GM18505 (cell line): Measurements from ENCODE around the gene DAD1.

Source experiments
- ATAC-seq: cut with Tn5 transposase; IDR thresholded peaks from one replicate; pipeline ENCODE4 v1.9.1; 2021; ENCODE audit not compliant: unreplicated experiment
- POLR2A ChIP-seq: IDR thresholded peaks from 4 replicates; pipeline ENCODE4 v1.6.1; 2011; ENCODE audit warnings: borderline replicate concordance; ENCODE audit not compliant: insufficient read depth, insufficient read length; ENCODE audit errors: extremely low read depth

Gene DAD1

DNA sequence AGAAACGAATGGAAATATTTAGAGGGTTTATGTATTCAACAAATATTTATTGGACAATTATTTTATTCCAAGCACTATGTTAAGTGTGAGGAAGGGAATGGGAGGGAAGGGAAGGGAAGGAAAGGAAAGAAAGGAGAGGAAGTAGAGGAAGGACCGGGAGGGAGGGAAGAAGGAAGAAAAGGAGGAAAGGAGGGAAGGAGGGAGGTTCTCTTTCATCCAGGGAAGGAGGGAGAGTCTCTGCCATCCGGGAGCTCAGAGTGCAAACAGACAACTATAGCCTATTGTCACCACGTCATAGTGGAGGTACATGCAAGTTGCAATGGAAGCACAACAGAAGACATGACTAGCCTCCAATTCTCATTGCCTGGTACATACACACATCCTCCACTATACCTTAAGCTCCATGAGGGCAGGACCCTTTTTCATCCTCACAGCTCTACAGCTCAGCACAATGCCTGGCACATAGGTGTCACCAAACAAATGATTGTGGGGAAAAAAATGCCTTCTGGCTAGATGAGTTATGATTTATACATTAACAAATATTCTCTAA, 48.1 kb downstream of the DAD1 start:
- no peak for TF ChIP-seq POLR2A
- no peak for ATAC-seq

DNA sequence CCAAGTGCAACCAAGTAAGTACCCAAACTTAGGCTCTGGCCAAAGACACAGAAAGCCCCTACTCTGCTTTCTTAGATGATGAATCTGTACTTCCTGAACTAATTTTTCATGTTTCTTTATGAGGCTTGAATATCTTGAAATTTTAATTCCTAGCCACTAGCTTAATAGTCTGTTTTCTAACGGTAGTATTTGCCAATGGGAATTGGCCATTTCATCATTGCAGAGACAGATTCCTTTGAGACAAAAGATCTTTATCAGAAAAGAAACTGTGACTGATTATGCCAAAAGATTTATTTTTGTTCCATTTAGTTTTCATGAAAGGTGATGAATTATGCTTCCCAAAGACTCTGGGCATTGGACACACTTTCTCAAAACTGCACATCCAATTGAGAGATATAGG, 48.7 kb downstream of the DAD1 start:
- TF ChIP-seq POLR2A, result no peak
- ATAC-seq, result no peak

GRCh38 chr14:22539831-22540230, 49.2 kb downstream of the DAD1 start:
- no peak for TF ChIP-seq POLR2A
- no peak for ATAC-seq

DNA sequence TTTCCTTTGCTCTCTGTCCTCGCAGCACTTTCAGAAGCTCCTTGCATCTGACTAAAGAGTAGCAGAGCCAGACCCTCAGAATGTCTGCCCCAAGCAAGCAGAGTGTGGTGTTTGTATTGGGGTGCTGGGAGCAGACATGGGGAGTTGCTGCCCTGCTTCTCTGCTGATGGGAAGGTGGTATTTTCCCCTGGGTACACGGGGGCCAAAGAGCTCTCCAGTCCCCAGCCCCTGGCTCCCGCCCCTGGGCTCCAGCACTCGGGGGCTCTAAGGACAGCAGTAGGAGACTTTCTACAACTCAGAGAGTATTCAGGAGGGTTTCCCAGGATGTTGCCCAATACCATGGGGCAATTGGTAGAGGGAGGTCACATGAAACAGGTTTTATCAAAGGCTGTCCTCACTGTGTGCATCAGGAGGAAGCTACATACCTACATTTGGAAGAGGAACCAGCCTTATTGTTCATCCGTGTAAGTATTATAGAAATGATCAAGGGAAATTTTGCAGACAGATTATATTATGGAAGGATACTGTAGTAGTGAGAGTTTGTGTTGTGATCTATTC, 50.3 kb downstream of the DAD1 start:
- no peak for TF ChIP-seq POLR2A
- ATAC-seq, result no peak

GRCh38 chr14:22537436-22538310, 51.4 kb downstream of the DAD1 start:
- TF ChIP-seq POLR2A, result peak; percentile 10
- ATAC-seq, result no peak

DNA sequence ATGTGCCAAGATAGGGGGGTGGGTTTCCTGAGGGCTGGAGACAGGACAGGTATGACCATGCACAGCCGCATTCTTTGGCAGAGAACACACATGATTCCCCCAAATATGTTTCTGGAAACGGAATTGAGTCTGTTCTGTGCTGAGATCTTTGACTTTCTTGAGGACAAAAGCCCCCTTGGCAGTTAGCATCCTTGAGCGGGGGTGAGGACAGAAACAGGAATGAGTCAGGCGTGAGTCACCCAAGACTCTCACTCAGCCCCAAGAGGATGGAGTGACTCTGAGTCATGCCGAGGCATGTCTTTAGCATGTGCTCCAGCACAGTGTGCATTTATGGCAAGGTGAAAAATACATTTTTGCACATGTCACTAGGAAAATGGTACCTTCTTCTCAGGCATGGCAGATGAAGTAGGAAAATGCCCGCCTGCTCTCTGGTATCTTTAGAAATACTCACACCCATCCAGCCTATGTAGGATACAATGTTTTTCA, 52.1 kb downstream of the DAD1 start:
- peak; percentile 50 for TF ChIP-seq POLR2A
- ATAC-seq, result peak; percentile 75

- no peak for ATAC-seq
- TF ChIP-seq POLR2A, result peak; percentile 43
Observed at GRCh38 chr14:22535916-22536315, 53.1 kb downstream of the DAD1 start.

GRCh38 chr14:22535126-22535525, 53.9 kb downstream of the DAD1 start:
- no peak for ATAC-seq
- TF ChIP-seq POLR2A, result no peak

- no peak for ATAC-seq
- no peak for TF ChIP-seq POLR2A
Observed at GRCh38 chr14:22534547-22534946, 54.5 kb downstream of the DAD1 start.

GRCh38 chr14:22533739-22534359, 55.2 kb downstream of the DAD1 start:
- ATAC-seq, result no peak
- TF ChIP-seq POLR2A, result no peak

- TF ChIP-seq POLR2A, result peak; percentile 9
- ATAC-seq, result no peak
Observed at GRCh38 chr14:22533057-22533704, 55.8 kb downstream of the DAD1 start.

DNA sequence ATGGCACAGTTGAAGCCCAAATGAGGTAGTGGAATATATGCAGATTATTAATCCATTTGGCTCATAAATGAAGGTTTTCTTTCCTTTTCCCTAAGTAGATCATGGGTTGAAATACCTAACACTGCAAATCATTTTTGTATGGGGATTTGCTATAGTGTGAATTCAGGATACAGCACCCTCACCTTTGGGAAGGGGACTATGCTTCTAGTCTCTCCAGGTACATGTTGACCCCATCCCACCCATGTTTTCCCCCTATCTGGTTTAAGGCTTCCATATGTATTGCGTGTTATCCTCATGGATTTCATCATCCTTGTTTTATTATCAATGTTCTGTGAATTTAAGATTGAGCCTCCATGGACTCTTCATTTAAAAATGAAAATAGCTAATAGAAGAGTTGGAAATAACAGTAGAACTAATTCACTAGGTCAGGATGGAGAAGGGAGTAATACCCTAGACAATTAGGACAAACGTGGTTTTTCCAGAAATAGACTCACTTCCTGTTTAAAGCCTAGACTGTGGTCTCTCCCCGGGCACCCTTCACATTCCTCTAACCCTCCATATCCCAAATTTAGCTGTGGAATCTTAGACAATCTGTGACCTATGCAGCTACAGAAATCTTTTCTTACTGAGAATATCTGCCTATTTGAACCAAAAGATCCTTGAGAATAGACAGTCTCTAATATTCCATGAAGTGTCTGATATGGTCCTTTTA, 56.5 kb downstream of the DAD1 start:
- no peak for ATAC-seq
- TF ChIP-seq POLR2A, result peak; percentile 59
